SH-SY5Y (cell line): ENCODE measurements around the gene GPR68.

ENCODE experiments used
- GATA2 ChIP-seq: IDR thresholded peaks from 2 replicates; pipeline ENCODE4 v1.6.1; 2011; ENCODE audit warnings: mild to moderate bottlenecking, low read depth, low read length
- GATA3 ChIP-seq: IDR thresholded peaks from 2 replicates; pipeline ENCODE4 v1.6.1; 2011; ENCODE audit warnings: low read depth, mild to moderate bottlenecking, low read length, moderate library complexity

DNA sequence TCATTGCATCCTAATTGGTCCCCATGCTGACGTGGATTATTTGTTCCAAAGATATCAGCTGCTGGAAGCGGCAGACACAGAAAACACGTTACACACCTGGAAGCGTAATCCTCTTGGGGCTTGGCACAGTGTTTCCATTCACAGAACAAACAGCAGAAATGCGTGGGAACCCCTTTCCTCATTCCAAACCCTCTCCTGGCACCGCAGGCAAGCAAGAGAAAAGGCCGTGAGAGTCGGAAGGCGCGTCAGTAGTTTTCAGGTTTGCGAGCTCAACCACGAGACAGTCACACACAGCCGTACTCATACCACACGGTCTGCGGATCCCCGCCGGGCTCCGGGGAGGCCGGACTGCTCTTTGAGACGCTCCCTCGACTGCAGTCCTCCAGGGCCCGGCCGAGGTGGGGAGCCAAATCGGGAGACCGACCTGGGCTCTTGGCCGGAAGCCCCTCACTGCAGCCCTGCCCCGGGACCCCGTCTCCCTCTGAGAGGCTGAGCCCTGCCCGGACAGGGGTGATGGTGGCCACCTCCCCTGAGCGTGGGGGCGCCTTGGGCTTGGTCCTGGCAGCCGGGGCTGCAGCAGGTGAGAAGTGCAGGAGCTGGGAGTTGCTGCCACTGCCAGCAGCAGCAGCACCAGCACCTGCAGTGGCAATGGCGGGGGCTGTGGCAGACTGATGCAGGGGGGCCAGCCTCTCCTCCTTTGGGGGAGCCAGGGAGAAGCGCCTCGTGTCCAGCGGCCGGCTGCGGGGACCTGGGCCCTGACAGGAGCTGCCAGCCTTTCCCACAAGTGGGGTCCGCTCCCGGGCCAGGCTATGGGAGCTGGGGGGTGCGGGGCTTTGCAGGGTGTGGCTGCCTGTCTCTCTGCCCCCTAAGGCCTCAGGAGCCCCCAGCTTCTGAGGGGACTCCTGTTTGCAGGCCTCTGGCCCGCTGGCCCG lies 28.1 kb upstream of the GPR68 start:
- no peak for TF ChIP-seq GATA3
- no peak for TF ChIP-seq GATA2
